ENCODE results near the gene MAPK1.
"Not testable (repeated sequence)": the region's sequence is repeated elsewhere in the genome, so short reads cannot be mapped to it uniquely, and the experiment has no call there.

The MAPK1 gene

GRCh38 chr22:21759093-21759492 lies 108.4 kb downstream of the MAPK1 start:
- DNase-seq (ENCODE audit: low read depth in 4 of 4, low spot score in 1 of 4) = no peak

- no peak for DNase-seq (ENCODE audit: low read depth in 4 of 4, low spot score in 1 of 4)
Observed at GRCh38 chr22:21758091-21758864, 109.2 kb downstream of the MAPK1 start.

- DNase-seq (ENCODE audit: low read depth in 4 of 4, low spot score in 1 of 4) = no peak
Observed at GRCh38 chr22:21755851-21756284, 111.6 kb downstream of the MAPK1 start.

- DNase-seq (ENCODE audit: low read depth in 4 of 4, low spot score in 1 of 4) = no peak
Observed at GRCh38 chr22:21754523-21754922, 112.9 kb downstream of the MAPK1 start.

GRCh38 chr22:21753374-21754111 lies 113.9 kb downstream of the MAPK1 start:
- no peak for DNase-seq (ENCODE audit: low read depth in 4 of 4, low spot score in 1 of 4)

- no peak for DNase-seq (ENCODE audit: low read depth in 4 of 4, low spot score in 1 of 4)
Observed at GRCh38 chr22:21752276-21752675, 115.2 kb downstream of the MAPK1 start.

GRCh38 chr22:21745948-21746347 lies 121.5 kb downstream of the MAPK1 start:
- DNase-seq (ENCODE audit: low read depth in 4 of 4, low spot score in 1 of 4) = no peak

- not testable (repeated sequence) for DNase-seq (ENCODE audit: low read depth in 4 of 4, low spot score in 1 of 4)
Observed at GRCh38 chr22:21744917-21745316, 122.5 kb downstream of the MAPK1 start.

- DNase-seq (ENCODE audit: low read depth in 4 of 4, low spot score in 1 of 4) = no peak
Observed at GRCh38 chr22:21741790-21742189, 125.7 kb downstream of the MAPK1 start.

GRCh38 chr22:21741059-21741458 lies 126.4 kb downstream of the MAPK1 start:
- DNase-seq (ENCODE audit: low read depth in 4 of 4, low spot score in 1 of 4) = no peak

GRCh38 chr22:21739828-21740377 lies 127.5 kb downstream of the MAPK1 start:
- DNase-seq (ENCODE audit: low read depth in 4 of 4, low spot score in 1 of 4) = no peak

GRCh38 chr22:21738966-21739365 lies 128.5 kb downstream of the MAPK1 start:
- no peak for DNase-seq (ENCODE audit: low read depth in 4 of 4, low spot score in 1 of 4)

- no peak for DNase-seq (ENCODE audit: low read depth in 4 of 4, low spot score in 1 of 4)
Observed at GRCh38 chr22:21738081-21738480, 129.4 kb downstream of the MAPK1 start.

GRCh38 chr22:21736948-21737347 lies 130.5 kb downstream of the MAPK1 start:
- DNase-seq (ENCODE audit: low read depth in 4 of 4, low spot score in 1 of 4) = no peak

GRCh38 chr22:21736084-21736642 lies 131.3 kb downstream of the MAPK1 start:
- DNase-seq (ENCODE audit: low read depth in 4 of 4, low spot score in 1 of 4) = peak in 1 of 4 experiments; percentile 4

- DNase-seq (ENCODE audit: low read depth in 4 of 4, low spot score in 1 of 4) = peak; percentile 82 to 93 (median 86)
Observed at GRCh38 chr22:21735200-21736083, 132.0 kb downstream of the MAPK1 start, which contains the start of gene YPEL1. TSS of gene YPEL1 (minus strand) at chr22:21735794. CDS start at chr22:21710744, 25,050 bp downstream.

GRCh38 chr22:21734540-21735199 lies 132.8 kb downstream of the MAPK1 start:
- no peak for DNase-seq (ENCODE audit: low read depth in 4 of 4, low spot score in 1 of 4)

- DNase-seq (ENCODE audit: low read depth in 4 of 4, low spot score in 1 of 4) = no peak
Observed at GRCh38 chr22:21731503-21731902, 135.9 kb downstream of the MAPK1 start.

- DNase-seq (ENCODE audit: low read depth in 4 of 4, low spot score in 1 of 4) = no peak
Observed at GRCh38 chr22:21730535-21731308, 136.7 kb downstream of the MAPK1 start.

All from stimulated activated CD4-positive, alpha-beta T cell treated with anti-CD3 and anti-CD28 coated beads, Interleukin-1b, Interleukin-23, amount 100 ng/mL, for 24 hours (primary cell).